ENCODE data around the gene IL5.

DNA sequence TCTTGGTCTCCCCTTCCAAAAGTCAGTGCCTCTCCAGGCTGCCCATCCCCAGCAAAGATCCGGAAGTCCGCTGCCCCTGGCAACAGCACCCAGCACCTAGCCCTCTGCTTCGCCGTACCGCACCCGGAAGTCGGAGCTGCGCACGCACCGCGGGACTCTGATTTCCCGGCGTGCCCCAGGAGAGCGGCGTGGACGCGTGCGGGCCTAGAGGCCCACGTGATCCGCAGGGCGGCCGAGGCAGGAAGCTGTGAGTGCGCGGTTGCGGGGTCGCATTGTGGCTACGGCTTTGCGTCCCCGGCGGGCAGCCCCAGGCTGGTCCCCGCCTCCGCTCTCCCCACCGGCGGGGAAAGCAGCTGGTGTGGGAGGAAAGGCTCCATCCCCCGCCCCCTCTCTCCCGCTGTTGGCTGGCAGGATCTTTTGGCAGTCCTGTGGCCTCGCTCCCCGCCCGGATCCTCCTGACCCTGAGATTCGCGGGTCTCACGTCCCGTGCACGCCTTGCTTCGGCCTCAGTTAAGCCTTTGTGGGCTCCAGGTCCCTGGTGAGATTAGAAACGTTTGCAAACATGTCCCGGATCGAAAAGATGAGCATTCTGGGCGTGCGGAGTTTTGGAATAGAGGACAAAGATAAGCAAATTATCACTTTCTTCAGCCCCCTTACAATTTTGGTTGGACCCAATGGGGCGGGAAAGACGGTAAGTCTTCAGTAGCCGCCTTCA lies 13.6 kb upstream of the IL5 start, which contains the start of gene RAD50:
- TF ChIP-seq, protein P1, sequence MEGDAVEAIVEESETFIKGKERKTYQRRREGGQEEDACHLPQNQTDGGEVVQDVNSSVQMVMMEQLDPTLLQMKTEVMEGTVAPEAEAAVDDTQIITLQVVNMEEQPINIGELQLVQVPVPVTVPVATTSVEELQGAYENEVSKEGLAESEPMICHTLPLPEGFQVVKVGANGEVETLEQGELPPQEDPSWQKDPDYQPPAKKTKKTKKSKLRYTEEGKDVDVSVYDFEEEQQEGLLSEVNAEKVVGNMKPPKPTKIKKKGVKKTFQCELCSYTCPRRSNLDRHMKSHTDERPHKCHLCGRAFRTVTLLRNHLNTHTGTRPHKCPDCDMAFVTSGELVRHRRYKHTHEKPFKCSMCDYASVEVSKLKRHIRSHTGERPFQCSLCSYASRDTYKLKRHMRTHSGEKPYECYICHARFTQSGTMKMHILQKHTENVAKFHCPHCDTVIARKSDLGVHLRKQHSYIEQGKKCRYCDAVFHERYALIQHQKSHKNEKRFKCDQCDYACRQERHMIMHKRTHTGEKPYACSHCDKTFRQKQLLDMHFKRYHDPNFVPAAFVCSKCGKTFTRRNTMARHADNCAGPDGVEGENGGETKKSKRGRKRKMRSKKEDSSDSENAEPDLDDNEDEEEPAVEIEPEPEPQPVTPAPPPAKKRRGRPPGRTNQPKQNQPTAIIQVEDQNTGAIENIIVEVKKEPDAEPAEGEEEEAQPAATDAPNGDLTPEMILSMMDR (IDR thresholded peaks at IDR 0.05) = no peak
- TF ChIP-seq POLR2A (IDR thresholded peaks at IDR 0.05) = peak; percentile 72 to 74
